GDM1 (cell line): Measurements from ENCODE around the gene SLC22A12.
A peak's percentile ranks its signal among the peaks of the same experiment; 100 is the strongest.
"Not testable (repeated sequence)": the region's sequence is repeated elsewhere in the genome, so short reads cannot be mapped to it uniquely, and the experiment has no call there.

ENCODE experiments used
- DNase-seq: peaks from one replicate; lab custom pipeline; 2025; lab: John Stamatoyannopoulos, UW

SLC22A12 gene

GRCh38 chr11:64590763-64591221 is at the start of gene SLC22A12:
Gene SLC22A12 (plus strand): TSS chr11:64591220. CDS start chr11:64591557, 337 bp downstream.
- no peak for DNase-seq

- DNase-seq, result no peak
These were observed 48.6 kb upstream of the SLC22A12 start for GRCh38 chr11:64542172-64543125.

GRCh38 chr11:64543818-64544217 is 47.2 kb upstream of the SLC22A12 start:
- no peak for DNase-seq

GRCh38 chr11:64544616-64545296 is 46.3 kb upstream of the SLC22A12 start:
- no peak for DNase-seq

- no peak for DNase-seq
These were observed 45.4 kb upstream of the SLC22A12 start for GRCh38 chr11:64545619-64546018.

- no peak for DNase-seq
These were observed 44.8 kb upstream of the SLC22A12 start for GRCh38 chr11:64546176-64546575.

- DNase-seq, result no peak
These were observed 44.4 kb upstream of the SLC22A12 start for GRCh38 chr11:64546600-64546999.

GRCh38 chr11:64549969-64550368 is 41.1 kb upstream of the SLC22A12 start:
- no peak for DNase-seq

GRCh38 chr11:64553554-64554201 is 37.3 kb upstream of the SLC22A12 start:
- peak; percentile 41 for DNase-seq

GRCh38 chr11:64556044-64556720 is 34.8 kb upstream of the SLC22A12 start:
- no peak for DNase-seq

- DNase-seq, result no peak
These were observed 34.2 kb upstream of the SLC22A12 start for GRCh38 chr11:64556721-64557250.

- DNase-seq, result no peak
These were observed 32.8 kb upstream of the SLC22A12 start for GRCh38 chr11:64558065-64558745.

GRCh38 chr11:64558869-64559268 is 32.2 kb upstream of the SLC22A12 start:
- no peak for DNase-seq

- DNase-seq, result no peak
These were observed 31.5 kb upstream of the SLC22A12 start for GRCh38 chr11:64559351-64560138.

- no peak for DNase-seq
These were observed 30.8 kb upstream of the SLC22A12 start for GRCh38 chr11:64560139-64560771.

- DNase-seq, result no peak
These were observed 30.1 kb upstream of the SLC22A12 start for GRCh38 chr11:64560941-64561340.

GRCh38 chr11:64561429-64561828 is 29.6 kb upstream of the SLC22A12 start:
- DNase-seq, result not testable (repeated sequence)

GRCh38 chr11:64561984-64562722 is 28.9 kb upstream of the SLC22A12 start:
- no peak for DNase-seq
